ENCODE data around the gene CALD1.

The CALD1 gene

DNA sequence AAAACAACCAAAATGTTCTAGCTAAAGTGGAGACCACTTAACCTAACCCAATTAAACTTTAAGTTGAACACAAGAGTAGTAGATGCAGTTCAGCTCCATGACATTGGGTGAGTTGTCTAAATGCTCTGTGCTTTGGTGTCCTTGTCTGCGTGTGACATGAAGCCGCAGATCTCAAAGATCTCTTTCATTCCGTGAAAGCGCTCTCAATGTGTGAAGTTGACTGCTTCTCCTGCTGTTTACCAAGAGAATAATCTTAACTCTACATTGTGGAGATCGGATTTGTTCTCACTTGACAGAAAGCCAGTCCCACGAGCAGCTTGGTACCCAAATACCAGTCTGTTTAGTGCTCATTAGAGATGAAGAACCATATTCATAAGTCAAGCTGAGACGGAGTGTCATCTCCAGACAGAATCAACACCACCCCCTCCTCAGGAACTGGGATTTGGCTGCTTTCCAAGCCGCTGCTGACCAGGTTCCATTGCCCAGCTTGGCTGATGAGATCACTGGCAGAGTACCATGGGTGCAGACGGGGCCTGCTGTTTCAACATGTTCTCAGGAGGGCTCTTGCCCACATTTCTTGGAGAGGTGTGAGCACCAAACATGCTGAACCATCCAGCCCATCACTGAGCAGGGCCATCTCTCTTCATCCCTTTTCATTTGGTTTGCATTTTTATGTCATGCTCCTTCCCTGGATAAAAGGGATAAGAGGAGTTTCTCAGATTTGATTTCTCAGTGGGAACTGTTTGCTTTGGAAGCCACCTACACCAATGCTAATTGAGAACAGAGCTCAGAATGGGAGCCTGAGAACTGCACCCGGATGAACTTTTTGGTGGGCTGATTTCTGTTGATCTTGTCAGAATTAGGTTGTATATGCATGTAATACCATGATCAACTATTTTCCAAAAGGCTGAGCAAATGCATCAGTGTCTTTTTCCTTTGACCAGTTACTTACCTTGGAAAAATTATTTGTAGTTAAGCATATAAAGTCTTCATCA lies 111.1 kb downstream of the CALD1 start:
- no peak for TF ChIP-seq CTCF (IDR thresholded peaks at IDR 0.05)

- TF ChIP-seq CTCF (IDR thresholded peaks at IDR 0.05), result no peak
These were observed 111.8 kb downstream of the CALD1 start for GRCh38 chr7:134891262-134891695.

GRCh38 chr7:134891696-134892678 lies 112.6 kb downstream of the CALD1 start:
- no peak for TF ChIP-seq CTCF (IDR thresholded peaks at IDR 0.05)

DNA sequence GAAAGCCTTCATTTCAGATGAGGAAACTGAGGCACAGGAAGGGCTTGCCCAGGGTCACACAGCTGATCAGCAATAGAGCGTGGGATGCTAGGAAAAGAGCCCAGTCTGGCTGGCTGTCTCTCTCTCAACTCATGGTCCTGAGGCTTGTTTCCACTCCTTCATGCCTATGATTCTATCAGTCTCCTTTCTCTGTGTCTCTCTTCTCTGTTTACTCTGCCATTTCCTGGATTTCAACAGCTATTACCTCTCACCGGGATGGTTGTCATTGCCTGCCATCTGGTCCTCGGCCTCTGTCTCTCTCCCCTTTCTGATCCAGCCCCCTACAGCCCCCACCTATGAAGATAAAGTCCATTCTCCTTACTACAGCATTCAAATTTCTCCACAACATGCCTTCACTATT lies 113.5 kb downstream of the CALD1 start:
- TF ChIP-seq CTCF (IDR thresholded peaks at IDR 0.05), result no peak

DNA sequence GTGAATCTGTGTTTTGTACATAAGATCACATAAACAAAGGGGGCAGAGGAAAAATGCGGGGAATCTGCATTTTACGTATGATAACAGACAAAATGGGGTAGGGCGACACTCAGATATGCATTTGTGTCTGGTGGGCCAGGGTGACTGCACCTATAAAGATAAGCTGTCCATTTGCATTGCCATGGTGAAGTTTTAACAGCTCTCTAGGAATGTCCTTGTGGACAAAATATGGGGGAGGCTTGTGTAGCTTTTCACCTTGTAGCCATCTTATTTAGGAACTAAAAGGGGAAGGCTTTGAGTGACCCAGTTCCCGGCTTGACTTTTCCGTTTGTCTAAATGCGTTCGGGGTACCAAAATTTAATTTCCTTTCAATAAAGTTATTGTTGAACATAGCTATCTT lies 114.5 kb downstream of the CALD1 start:
- TF ChIP-seq CTCF (IDR thresholded peaks at IDR 0.05), result no peak

DNA sequence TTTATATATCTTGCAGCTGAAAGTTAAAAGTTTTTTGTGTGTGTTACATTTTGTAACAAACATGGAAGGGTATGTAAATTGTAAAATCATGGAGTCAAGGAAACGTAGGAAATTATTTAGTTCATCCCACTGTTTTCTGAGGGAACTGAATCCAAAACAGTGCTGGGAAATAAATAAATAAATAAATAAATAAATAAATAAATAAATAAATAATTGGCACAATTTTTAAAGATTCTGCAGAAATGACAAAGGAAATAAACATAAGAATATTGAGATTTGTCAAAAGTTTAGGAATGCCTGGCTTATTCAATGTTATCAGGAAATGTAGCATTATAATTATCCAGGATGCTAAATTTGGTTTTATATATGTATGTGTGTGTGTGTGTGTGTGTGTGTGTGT lies 115.5 kb downstream of the CALD1 start:
- TF ChIP-seq CTCF (IDR thresholded peaks at IDR 0.05), result no peak

GRCh38 chr7:134896073-134896472 lies 116.6 kb downstream of the CALD1 start:
- TF ChIP-seq CTCF (IDR thresholded peaks at IDR 0.05), result no peak

Measured in LNCAP (cell line).